HFF-Myc (cell line): ENCODE results near the gene MAN2C1.

Experiments
- DNase-seq: peaks from one replicate; pipeline ENCODE4 v3.0.0-alpha.2; 2011; ENCODE audit warnings: low read depth; ENCODE audit errors: extremely low read depth
- H3K4me3 ChIP-seq: replicated peaks from 2 replicates; pipeline ENCODE4 v1.5.1; 2011; ENCODE audit warnings: low read depth, mild to moderate bottlenecking, control low read depth, low read length
- TF ChIP-seq, protein P1 (sequence below): IDR thresholded peaks from 2 replicates; pipeline ENCODE4 v1.5.1; 2012; ENCODE audit warnings: mild to moderate bottlenecking, low read depth, low read length, control low read depth; ENCODE audit errors: missing control alignments

The MAN2C1 gene

DNA sequence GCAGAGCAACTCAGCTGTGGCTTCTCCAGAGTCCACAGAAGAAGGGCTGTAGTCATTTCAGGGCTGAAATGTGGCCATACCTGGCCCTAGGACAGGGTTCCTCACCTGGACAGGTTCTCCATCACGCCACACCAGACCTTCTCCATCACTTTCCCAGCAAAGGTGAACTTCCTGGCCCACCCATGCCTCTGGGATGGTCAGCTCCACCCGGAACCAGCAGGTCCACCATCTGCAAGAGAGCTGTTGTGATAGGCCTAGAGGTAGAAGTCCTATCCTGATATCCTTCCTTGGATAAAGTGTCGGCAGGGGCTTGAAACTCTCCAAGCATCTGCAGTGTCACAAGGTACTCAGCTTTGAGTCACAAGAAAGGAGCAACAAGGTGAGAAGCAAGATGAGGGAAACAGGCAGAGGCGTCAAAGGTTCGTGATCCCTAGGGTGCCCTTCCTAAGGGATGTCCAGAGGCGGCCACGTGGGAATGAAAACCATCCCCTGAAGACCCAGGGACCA, 948 bp downstream of the MAN2C1 start:
- no peak for DNase-seq
- peak overlapping the region; percentile 86 for H3K4me3 ChIP-seq
- TF ChIP-seq, protein P1, sequence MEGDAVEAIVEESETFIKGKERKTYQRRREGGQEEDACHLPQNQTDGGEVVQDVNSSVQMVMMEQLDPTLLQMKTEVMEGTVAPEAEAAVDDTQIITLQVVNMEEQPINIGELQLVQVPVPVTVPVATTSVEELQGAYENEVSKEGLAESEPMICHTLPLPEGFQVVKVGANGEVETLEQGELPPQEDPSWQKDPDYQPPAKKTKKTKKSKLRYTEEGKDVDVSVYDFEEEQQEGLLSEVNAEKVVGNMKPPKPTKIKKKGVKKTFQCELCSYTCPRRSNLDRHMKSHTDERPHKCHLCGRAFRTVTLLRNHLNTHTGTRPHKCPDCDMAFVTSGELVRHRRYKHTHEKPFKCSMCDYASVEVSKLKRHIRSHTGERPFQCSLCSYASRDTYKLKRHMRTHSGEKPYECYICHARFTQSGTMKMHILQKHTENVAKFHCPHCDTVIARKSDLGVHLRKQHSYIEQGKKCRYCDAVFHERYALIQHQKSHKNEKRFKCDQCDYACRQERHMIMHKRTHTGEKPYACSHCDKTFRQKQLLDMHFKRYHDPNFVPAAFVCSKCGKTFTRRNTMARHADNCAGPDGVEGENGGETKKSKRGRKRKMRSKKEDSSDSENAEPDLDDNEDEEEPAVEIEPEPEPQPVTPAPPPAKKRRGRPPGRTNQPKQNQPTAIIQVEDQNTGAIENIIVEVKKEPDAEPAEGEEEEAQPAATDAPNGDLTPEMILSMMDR = no peak

GRCh38 chr15:75367006-75367405, 1.4 kb downstream of the MAN2C1 start:
- no peak for DNase-seq
- H3K4me3 ChIP-seq = peak overlapping the region; percentile 86
- TF ChIP-seq, protein P1 = no peak

- TF ChIP-seq, protein P1 = no peak
- DNase-seq = no peak
- no peak overlapping the region for H3K4me3 ChIP-seq
Observed at GRCh38 chr15:75366163-75366562, 2.2 kb downstream of the MAN2C1 start.

- DNase-seq = no peak
- no peak overlapping the region for H3K4me3 ChIP-seq
- TF ChIP-seq, protein P1 = no peak
Observed at GRCh38 chr15:75364881-75365280, 3.5 kb downstream of the MAN2C1 start.

GRCh38 chr15:75363786-75364185, 4.6 kb downstream of the MAN2C1 start:
- TF ChIP-seq, protein P1 = no peak
- no peak for DNase-seq
- H3K4me3 ChIP-seq = no peak overlapping the region

DNA sequence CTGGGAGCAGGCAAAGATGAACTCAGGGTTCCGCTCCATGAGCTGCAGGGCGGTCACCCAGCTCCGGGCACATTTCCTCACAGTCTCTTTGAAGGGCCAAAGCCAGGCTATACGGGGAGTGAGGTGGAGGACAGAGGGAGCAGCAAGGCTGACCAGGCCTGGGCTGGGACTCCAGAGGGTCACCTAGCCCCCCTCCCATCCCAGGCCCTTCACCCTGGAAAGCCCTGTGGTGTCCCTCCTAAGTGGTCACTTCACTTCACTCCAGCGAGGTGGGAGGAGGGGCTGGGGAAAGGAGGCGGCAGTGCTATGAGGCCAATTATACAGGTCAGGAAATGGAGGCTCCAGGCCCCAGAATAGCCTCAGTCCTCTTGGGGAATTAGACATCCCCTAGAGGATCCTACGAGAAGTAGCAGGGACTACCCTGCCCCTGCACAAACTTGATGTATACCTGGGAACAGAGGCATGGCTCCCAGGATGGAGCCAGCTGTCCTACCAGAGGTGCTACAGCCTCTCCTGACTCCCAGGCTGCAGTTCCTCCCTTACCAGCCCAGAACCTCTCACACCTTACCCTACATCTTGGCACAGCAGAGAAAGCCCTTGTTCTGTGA, 5.7 kb downstream of the MAN2C1 start:
- no peak overlapping the region for H3K4me3 ChIP-seq
- no peak for DNase-seq
- TF ChIP-seq, protein P1 = no peak
